NCI-H2171 treated with DMSO at 0.1 percent for 48 hours (cell line): ENCODE data around the gene RPL38.

Experiments
- DNase-seq: peaks from one replicate; lab custom pipeline; 2025; lab: John Stamatoyannopoulos, UW

RPL38 gene

GRCh38 chr17:74211141-74211911, 7.8 kb downstream of the RPL38 start:
- no peak for DNase-seq

GRCh38 chr17:74211912-74212208, 8.4 kb downstream of the RPL38 start:
- no peak for DNase-seq

- DNase-seq = no peak
Observed at GRCh38 chr17:74212209-74212912, 8.9 kb downstream of the RPL38 start.

- DNase-seq = peak; percentile 87
Observed at GRCh38 chr17:74212913-74213791, 9.7 kb downstream of the RPL38 start, which contains the start of gene TTYH2. Gene TTYH2 (plus strand): TSS chr17:74213571. CDS start chr17:74213588, 17 bp downstream.

- DNase-seq = no peak
Observed at GRCh38 chr17:74213861-74214391, 10.4 kb downstream of the RPL38 start.

GRCh38 chr17:74214484-74215341, 11.2 kb downstream of the RPL38 start:
- no peak for DNase-seq

GRCh38 chr17:74215342-74215727, 11.9 kb downstream of the RPL38 start:
- no peak for DNase-seq

- no peak for DNase-seq
Observed at GRCh38 chr17:74216505-74216904, 13.0 kb downstream of the RPL38 start.

- DNase-seq = peak; percentile 56
Observed at GRCh38 chr17:74217037-74217730, 13.7 kb downstream of the RPL38 start.

GRCh38 chr17:74217888-74218287, 14.4 kb downstream of the RPL38 start:
- no peak for DNase-seq

GRCh38 chr17:74218436-74218835, 15.0 kb downstream of the RPL38 start:
- no peak for DNase-seq

- no peak for DNase-seq
Observed at GRCh38 chr17:74219576-74220133, 16.2 kb downstream of the RPL38 start.

GRCh38 chr17:74220219-74220618, 16.7 kb downstream of the RPL38 start:
- DNase-seq = no peak

GRCh38 chr17:74220946-74221818, 17.7 kb downstream of the RPL38 start:
- DNase-seq = no peak

- DNase-seq = no peak
Observed at GRCh38 chr17:74222399-74222798, 18.9 kb downstream of the RPL38 start.

- DNase-seq = no peak
Observed at GRCh38 chr17:74223901-74224300, 20.4 kb downstream of the RPL38 start.

- no peak for DNase-seq
Observed at GRCh38 chr17:74224959-74225725, 21.7 kb downstream of the RPL38 start.

GRCh38 chr17:74226252-74226651, 22.8 kb downstream of the RPL38 start:
- DNase-seq = no peak
